GM23338 (cell line): ENCODE data around the gene CYB5RL.

Source experiments
- CREB1 ChIP-seq: fragments of 250-450 bp; sonication (Bioruptor Pico); IDR thresholded peaks from 2 replicates; pipeline ENCODE4 v1.5.0; 2020; ENCODE audit warnings: low read depth, mild to moderate bottlenecking, moderate library complexity
- CTCF ChIP-seq, 2 experiments: fragments of 200-600 bp in 1 of 2; sonication (generic) in 1 of 2; conservative IDR thresholded peaks; 2 replicates each; pipeline versions ENCODE4 v1.5.1 to v1.6.1; 2016 to 2017; ENCODE audit warnings: antibody characterized with exemption in 2 of 2, low read depth in 2 of 2, mild to moderate bottlenecking in 2 of 2, moderate library complexity in 1 of 2
- EZH2 ChIP-seq: fragments of 200-600 bp; sonication (generic); IDR thresholded peaks from one replicate; pipeline ENCODE4 v1.8.0; 2017; ENCODE audit warnings: antibody characterized with exemption, mild to moderate bottlenecking, low read depth; ENCODE audit not compliant: unreplicated experiment
- EZH2phosphoT487 ChIP-seq: fragments of 200-600 bp; sonication (generic); IDR thresholded peaks from one replicate; pipeline ENCODE4 v1.8.1; 2018; ENCODE audit warnings: antibody characterized with exemption; ENCODE audit not compliant: unreplicated experiment
- JUNB ChIP-seq: IDR thresholded peaks from one replicate; pipeline ENCODE4 v1.6.1; 2016; ENCODE audit warnings: antibody characterized with exemption; ENCODE audit not compliant: unreplicated experiment
- POLR2AphosphoS5 ChIP-seq: IDR thresholded peaks from 2 replicates; pipeline ENCODE4 v1.6.1; 2016; ENCODE audit warnings: antibody characterized with exemption, low read depth
- ZNF114 ChIP-seq: fragments of 250-450 bp; sonication (Bioruptor Pico); IDR thresholded peaks from 2 replicates; pipeline ENCODE4 v1.5.0; 2020; ENCODE audit warnings: mild to moderate bottlenecking, moderate library complexity
- ZNF331 ChIP-seq: fragments of 250-450 bp; sonication (Bioruptor Pico); IDR thresholded peaks from 2 replicates; pipeline ENCODE4 v1.5.0; 2020; ENCODE audit warnings: low read depth, mild to moderate bottlenecking, moderate library complexity
- TF ChIP-seq, protein P1 (sequence below): fragments of 250-450 bp; sonication (Bioruptor Pico); IDR thresholded peaks from 2 replicates; pipeline ENCODE4 v1.5.0; 2020; ENCODE audit warnings: mild to moderate bottlenecking, moderate library complexity
- TF ChIP-seq, protein P2 (sequence below): IDR thresholded peaks from one replicate; pipeline ENCODE4 v1.6.1; 2018; ENCODE audit warnings: antibody characterized with exemption; ENCODE audit not compliant: unreplicated experiment

GRCh38 chr1:54156201-54156600 is 43.6 kb downstream of the CYB5RL start:
- TF ChIP-seq CTCF (conservative IDR thresholded peaks at IDR 0.05; ENCODE audit: low read depth in 2 of 2) (no peak), EZH2 (no peak), POLR2AphosphoS5 (no peak), CREB1 (CRISPR knock-in tag) (no peak), JUNB (no peak), EZH2phosphoT487 (no peak), ZNF114 (no peak), ZNF331 (CRISPR knock-in tag) (no peak)
- TF ChIP-seq, protein P1, sequence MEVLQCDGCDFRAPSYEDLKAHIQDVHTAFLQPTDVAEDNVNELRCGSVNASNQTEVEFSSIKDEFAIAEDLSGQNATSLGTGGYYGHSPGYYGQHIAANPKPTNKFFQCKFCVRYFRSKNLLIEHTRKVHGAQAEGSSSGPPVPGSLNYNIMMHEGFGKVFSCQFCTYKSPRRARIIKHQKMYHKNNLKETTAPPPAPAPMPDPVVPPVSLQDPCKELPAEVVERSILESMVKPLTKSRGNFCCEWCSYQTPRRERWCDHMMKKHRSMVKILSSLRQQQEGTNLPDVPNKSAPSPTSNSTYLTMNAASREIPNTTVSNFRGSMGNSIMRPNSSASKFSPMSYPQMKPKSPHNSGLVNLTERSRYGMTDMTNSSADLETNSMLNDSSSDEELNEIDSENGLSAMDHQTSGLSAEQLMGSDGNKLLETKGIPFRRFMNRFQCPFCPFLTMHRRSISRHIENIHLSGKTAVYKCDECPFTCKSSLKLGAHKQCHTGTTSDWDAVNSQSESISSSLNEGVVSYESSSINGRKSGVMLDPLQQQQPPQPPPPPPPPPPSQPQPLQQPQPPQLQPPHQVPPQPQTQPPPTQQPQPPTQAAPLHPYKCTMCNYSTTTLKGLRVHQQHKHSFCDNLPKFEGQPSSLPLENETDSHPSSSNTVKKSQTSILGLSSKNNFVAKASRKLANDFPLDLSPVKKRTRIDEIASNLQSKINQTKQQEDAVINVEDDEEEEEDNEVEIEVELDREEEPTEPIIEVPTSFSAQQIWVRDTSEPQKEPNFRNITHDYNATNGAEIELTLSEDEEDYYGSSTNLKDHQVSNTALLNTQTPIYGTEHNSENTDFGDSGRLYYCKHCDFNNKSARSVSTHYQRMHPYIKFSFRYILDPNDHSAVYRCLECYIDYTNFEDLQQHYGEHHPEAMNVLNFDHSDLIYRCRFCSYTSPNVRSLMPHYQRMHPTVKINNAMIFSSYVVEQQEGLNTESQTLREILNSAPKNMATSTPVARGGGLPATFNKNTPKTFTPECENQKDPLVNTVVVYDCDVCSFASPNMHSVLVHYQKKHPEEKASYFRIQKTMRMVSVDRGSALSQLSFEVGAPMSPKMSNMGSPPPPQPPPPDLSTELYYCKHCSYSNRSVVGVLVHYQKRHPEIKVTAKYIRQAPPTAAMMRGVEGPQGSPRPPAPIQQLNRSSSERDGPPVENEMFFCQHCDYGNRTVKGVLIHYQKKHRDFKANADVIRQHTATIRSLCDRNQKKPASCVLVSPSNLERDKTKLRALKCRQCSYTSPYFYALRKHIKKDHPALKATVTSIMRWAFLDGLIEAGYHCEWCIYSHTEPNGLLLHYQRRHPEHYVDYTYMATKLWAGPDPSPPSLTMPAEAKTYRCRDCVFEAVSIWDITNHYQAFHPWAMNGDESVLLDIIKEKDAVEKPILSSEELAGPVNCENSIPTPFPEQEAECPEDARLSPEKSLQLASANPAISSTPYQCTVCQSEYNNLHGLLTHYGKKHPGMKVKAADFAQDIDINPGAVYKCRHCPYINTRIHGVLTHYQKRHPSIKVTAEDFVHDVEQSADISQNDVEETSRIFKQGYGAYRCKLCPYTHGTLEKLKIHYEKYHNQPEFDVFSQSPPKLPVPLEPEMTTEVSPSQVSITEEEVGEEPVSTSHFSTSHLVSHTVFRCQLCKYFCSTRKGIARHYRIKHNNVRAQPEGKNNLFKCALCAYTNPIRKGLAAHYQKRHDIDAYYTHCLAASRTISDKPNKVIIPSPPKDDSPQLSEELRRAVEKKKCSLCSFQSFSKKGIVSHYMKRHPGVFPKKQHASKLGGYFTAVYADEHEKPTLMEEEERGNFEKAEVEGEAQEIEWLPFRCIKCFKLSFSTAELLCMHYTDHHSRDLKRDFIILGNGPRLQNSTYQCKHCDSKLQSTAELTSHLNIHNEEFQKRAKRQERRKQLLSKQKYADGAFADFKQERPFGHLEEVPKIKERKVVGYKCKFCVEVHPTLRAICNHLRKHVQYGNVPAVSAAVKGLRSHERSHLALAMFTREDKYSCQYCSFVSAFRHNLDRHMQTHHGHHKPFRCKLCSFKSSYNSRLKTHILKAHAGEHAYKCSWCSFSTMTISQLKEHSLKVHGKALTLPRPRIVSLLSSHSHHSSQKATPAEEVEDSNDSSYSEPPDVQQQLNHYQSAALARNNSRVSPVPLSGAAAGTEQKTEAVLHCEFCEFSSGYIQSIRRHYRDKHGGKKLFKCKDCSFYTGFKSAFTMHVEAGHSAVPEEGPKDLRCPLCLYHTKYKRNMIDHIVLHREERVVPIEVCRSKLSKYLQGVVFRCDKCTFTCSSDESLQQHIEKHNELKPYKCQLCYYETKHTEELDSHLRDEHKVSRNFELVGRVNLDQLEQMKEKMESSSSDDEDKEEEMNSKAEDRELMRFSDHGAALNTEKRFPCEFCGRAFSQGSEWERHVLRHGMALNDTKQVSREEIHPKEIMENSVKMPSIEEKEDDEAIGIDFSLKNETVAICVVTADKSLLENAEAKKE (CRISPR knock-in tag), result no peak
- TF ChIP-seq, protein P2, sequence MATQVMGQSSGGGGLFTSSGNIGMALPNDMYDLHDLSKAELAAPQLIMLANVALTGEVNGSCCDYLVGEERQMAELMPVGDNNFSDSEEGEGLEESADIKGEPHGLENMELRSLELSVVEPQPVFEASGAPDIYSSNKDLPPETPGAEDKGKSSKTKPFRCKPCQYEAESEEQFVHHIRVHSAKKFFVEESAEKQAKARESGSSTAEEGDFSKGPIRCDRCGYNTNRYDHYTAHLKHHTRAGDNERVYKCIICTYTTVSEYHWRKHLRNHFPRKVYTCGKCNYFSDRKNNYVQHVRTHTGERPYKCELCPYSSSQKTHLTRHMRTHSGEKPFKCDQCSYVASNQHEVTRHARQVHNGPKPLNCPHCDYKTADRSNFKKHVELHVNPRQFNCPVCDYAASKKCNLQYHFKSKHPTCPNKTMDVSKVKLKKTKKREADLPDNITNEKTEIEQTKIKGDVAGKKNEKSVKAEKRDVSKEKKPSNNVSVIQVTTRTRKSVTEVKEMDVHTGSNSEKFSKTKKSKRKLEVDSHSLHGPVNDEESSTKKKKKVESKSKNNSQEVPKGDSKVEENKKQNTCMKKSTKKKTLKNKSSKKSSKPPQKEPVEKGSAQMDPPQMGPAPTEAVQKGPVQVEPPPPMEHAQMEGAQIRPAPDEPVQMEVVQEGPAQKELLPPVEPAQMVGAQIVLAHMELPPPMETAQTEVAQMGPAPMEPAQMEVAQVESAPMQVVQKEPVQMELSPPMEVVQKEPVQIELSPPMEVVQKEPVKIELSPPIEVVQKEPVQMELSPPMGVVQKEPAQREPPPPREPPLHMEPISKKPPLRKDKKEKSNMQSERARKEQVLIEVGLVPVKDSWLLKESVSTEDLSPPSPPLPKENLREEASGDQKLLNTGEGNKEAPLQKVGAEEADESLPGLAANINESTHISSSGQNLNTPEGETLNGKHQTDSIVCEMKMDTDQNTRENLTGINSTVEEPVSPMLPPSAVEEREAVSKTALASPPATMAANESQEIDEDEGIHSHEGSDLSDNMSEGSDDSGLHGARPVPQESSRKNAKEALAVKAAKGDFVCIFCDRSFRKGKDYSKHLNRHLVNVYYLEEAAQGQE, result no peak
